GM12865 (cell line): ENCODE data around the gene CDH23.
A peak's percentile ranks its signal among the peaks of the same experiment; 100 is the strongest.

Source experiments
- DNase-seq: peaks from one replicate; pipeline ENCODE4 v3.0.0; 2010; ENCODE audit warnings: low read depth
- H3K4me3 ChIP-seq: 2 replicates; pipeline ENCODE4 v1.5.1; 2011; ENCODE audit warnings: mild to moderate bottlenecking, low read depth, low read length, control low read depth
- CTCF ChIP-seq: IDR thresholded peaks from 2 replicates; pipeline ENCODE4 v1.5.1; 2011; ENCODE audit warnings: low read length, control low read depth, low read depth, inconsistent platforms; ENCODE audit not compliant: insufficient read depth; ENCODE audit errors: missing control alignments

CDH23 gene

GRCh38 chr10:71830726-71831125, 434.0 kb downstream of the CDH23 start:
- no peak for TF ChIP-seq CTCF
- no peak for DNase-seq

GRCh38 chr10:71831646-71832552, 435.2 kb downstream of the CDH23 start:
- H3K4me3 ChIP-seq: no peak overlapping the region
- TF ChIP-seq CTCF: no peak
- DNase-seq: no peak

More at GRCh38 chr10:71830726-71831125, 434.0 kb downstream of the CDH23 start:
- H3K4me3 ChIP-seq: no peak overlapping the region

GRCh38 chr10:71832967-71833366, 436.2 kb downstream of the CDH23 start:
- H3K4me3 ChIP-seq: no peak overlapping the region
- no peak for TF ChIP-seq CTCF
- DNase-seq: peak; percentile 78

GRCh38 chr10:71833451-71834342, 437.0 kb downstream of the CDH23 start:
- no peak for TF ChIP-seq CTCF
- no peak for DNase-seq
- H3K4me3 ChIP-seq: no peak overlapping the region

GRCh38 chr10:71834343-71834674, 437.6 kb downstream of the CDH23 start:
- DNase-seq: no peak
- no peak overlapping the region for H3K4me3 ChIP-seq
- no peak for TF ChIP-seq CTCF

- TF ChIP-seq CTCF: no peak
- DNase-seq: peak; percentile 98
- H3K4me3 ChIP-seq: peak overlapping the region; percentile 6
These were observed 439.2 kb downstream of the CDH23 start for GRCh38 chr10:71835671-71836595.
